Epithelial cell of proximal tubule (primary cell): ENCODE results near the gene ANGPTL7. TPM values are rescaled to one million over a fixed set of nuclear protein-coding genes. Genes with fewer than 3 reads are reported as not detected.

Experiments used
- DNase-seq: peaks from one replicate; pipeline ENCODE4 v3.0.0-alpha.2; 2011; ENCODE audit warnings: low read depth
- H3K4me3 ChIP-seq: 2 replicates; pipeline ENCODE4 v1.5.1; 2011; ENCODE audit warnings: low read depth, mild to moderate bottlenecking, low read length
- total RNA-seq: library from RNA; depleted of rRNA; stranded (reverse); fragments of >200 nt; gene quantifications from 2 replicates; pipeline ENCODE4 v1.2.3, GENCODE V29; 2015
- TF ChIP-seq, protein P1 (sequence below): conservative IDR thresholded peaks from 2 replicates; pipeline ENCODE4 v1.5.1; 2012; ENCODE audit warnings: low read depth, mild to moderate bottlenecking, low read length

Gene ANGPTL7
- total RNA-seq, 1 donor from 2014 or later: not detected

- TF ChIP-seq, protein P1, sequence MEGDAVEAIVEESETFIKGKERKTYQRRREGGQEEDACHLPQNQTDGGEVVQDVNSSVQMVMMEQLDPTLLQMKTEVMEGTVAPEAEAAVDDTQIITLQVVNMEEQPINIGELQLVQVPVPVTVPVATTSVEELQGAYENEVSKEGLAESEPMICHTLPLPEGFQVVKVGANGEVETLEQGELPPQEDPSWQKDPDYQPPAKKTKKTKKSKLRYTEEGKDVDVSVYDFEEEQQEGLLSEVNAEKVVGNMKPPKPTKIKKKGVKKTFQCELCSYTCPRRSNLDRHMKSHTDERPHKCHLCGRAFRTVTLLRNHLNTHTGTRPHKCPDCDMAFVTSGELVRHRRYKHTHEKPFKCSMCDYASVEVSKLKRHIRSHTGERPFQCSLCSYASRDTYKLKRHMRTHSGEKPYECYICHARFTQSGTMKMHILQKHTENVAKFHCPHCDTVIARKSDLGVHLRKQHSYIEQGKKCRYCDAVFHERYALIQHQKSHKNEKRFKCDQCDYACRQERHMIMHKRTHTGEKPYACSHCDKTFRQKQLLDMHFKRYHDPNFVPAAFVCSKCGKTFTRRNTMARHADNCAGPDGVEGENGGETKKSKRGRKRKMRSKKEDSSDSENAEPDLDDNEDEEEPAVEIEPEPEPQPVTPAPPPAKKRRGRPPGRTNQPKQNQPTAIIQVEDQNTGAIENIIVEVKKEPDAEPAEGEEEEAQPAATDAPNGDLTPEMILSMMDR: no peak
- peak; percentile 33 for DNase-seq
- no peak overlapping the region for H3K4me3 ChIP-seq
These were observed 15.4 kb downstream of the ANGPTL7 start for GRCh38 chr1:11204396-11205190.

DNA sequence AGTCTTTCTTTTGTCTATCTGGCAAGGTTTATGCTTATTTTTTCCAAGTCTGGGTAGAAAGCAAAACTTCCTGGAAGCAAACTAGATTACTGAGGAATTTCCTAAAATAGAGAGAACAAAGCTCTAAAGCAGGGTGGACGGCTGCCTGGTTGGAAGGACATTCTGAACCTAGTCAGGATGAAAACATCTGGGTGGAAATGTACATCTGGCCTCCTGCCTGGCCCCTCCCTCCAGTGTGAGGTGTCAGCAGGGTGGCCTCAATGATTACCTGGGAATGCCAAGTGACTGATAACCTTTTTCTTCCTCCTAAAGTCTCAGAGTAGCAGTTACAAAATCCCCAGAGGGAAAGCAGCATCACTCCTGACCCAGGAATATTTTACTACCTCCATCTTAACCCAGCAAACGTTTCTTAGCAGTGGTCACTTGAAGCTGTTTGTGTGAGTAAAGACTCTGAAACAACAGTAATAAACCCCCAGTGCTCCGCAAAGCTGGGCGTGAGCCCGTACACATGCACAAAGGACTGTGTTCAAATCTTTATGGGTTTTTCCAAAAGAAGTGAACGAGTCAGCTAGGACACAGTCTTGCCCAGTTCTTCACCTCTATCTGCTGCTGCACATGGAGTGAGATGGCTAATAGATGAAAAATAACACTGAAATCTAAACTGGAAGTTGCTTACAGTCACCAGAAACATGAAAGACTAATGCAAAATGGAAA lies 18.9 kb downstream of the ANGPTL7 start:
- TF ChIP-seq, protein P1: no peak
- DNase-seq: no peak
- H3K4me3 ChIP-seq: no peak overlapping the region

- TF ChIP-seq, protein P1: no peak
- no peak for DNase-seq
- no peak overlapping the region for H3K4me3 ChIP-seq
These were observed 22.3 kb downstream of the ANGPTL7 start for GRCh38 chr1:11211461-11211860.

DNA sequence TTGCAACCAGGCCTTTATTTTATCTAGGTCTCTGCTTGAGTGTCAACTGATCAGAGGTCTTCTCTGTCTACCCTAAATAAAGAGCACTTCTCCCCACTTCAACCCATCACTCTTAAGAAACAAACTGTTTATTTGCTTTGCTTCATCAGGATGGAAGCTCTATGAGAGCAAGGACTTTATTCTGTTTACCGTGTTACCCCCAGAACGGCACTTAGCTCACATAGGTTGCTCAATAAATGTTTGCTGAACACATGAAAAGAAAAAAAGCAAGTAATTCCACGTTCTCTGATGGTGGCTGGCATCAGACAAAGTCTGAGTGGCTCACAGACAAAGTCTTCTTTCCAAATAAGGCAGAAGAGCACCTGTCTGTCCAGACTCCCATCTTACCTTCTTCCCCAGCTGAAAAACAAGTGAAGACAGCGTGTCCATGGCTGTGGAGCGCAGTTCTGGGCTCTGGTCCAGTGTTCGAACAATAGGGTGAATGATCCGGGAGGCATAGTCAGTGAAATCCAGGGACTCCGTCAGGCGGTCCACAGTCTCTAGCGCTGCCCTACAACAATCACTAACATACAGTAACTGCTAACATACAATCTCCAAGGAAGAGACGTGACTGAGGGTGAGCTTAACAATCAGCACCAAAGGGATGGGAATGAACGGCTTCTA lies 22.9 kb downstream of the ANGPTL7 start:
- no peak for DNase-seq
- TF ChIP-seq, protein P1: no peak
- no peak overlapping the region for H3K4me3 ChIP-seq

GRCh38 chr1:11214698-11215380 lies 25.7 kb downstream of the ANGPTL7 start:
- TF ChIP-seq, protein P1: no peak
- H3K4me3 ChIP-seq: no peak overlapping the region
- no peak for DNase-seq

- no peak overlapping the region for H3K4me3 ChIP-seq
- TF ChIP-seq, protein P1: no peak
- DNase-seq: no peak
These were observed 26.3 kb downstream of the ANGPTL7 start for GRCh38 chr1:11215381-11216005.
